AG10803 (cell line): ENCODE measurements around the gene PLSCR1.
A peak's percentile ranks its signal among the peaks of the same experiment; 100 is the strongest.

Source experiments
- DNase-seq: peaks from one replicate; pipeline ENCODE4 v3.0.0; 2010; ENCODE audit warnings: low read depth
- H3K4me3 ChIP-seq: 2 replicates; pipeline ENCODE4 v1.5.1; 2011; ENCODE audit warnings: mild to moderate bottlenecking, low read length, control low read depth
- CTCF ChIP-seq: conservative IDR thresholded peaks from 2 replicates; pipeline ENCODE4 v1.5.1; 2011; ENCODE audit warnings: mild to moderate bottlenecking, low read length, control low read depth, inconsistent platforms

PLSCR1 gene

GRCh38 chr3:146581080-146581601 lies 36.7 kb upstream of the PLSCR1 start:
- H3K4me3 ChIP-seq, result no peak overlapping the region
- TF ChIP-seq CTCF, result no peak
- DNase-seq, result no peak

GRCh38 chr3:146577662-146578061 lies 33.3 kb upstream of the PLSCR1 start:
- peak; percentile 63 for DNase-seq
- peak; percentile 53 for TF ChIP-seq CTCF
- H3K4me3 ChIP-seq, result no peak overlapping the region

GRCh38 chr3:146575636-146576035 lies 31.2 kb upstream of the PLSCR1 start:
- no peak for TF ChIP-seq CTCF
- no peak for DNase-seq
- no peak overlapping the region for H3K4me3 ChIP-seq

- TF ChIP-seq CTCF, result no peak
- no peak overlapping the region for H3K4me3 ChIP-seq
- DNase-seq, result no peak
These were observed 29.8 kb upstream of the PLSCR1 start for GRCh38 chr3:146574173-146574572.

GRCh38 chr3:146569314-146569713 lies 24.9 kb upstream of the PLSCR1 start:
- TF ChIP-seq CTCF, result no peak
- DNase-seq, result no peak
- no peak overlapping the region for H3K4me3 ChIP-seq

- H3K4me3 ChIP-seq, result no peak overlapping the region
- TF ChIP-seq CTCF, result no peak
- DNase-seq, result no peak
These were observed 21.7 kb upstream of the PLSCR1 start for GRCh38 chr3:146566138-146566537.

GRCh38 chr3:146561879-146562278 lies 17.5 kb upstream of the PLSCR1 start:
- no peak for TF ChIP-seq CTCF
- DNase-seq, result no peak
- no peak overlapping the region for H3K4me3 ChIP-seq
